GM18868 (cell line): ENCODE results near the gene CEBPZ.
A peak's percentile ranks its signal among the peaks of the same experiment; 100 is the strongest.
"Not testable (repeated sequence)": the region's sequence is repeated elsewhere in the genome, so short reads cannot be mapped to it uniquely, and the experiment has no call there.

Source experiments
- ATAC-seq: cut with Tn5 transposase; IDR thresholded peaks from one replicate; pipeline ENCODE4 v1.9.1; 2021; ENCODE audit warnings: mild to moderate bottlenecking, moderate library complexity; ENCODE audit not compliant: unreplicated experiment

Gene CEBPZ

GRCh38 chr2:37231241-37232130 is at the start of gene CEBPZ, which contains the start of gene NDUFAF7:
Gene CEBPZ, minus strand, starts transcription at chr2:37231596. Its CDS starts 29 bp downstream, at chr2:37231567.
Gene NDUFAF7, plus strand, starts transcription at chr2:37231658. Its CDS starts 48 bp downstream, at chr2:37231706.
- ATAC-seq: peak; percentile 93

- ATAC-seq: no peak
Observed at GRCh38 chr2:37276291-37276690, 44.9 kb upstream of the CEBPZ start.

- ATAC-seq: no peak
Observed at GRCh38 chr2:37274359-37274965, 43.1 kb upstream of the CEBPZ start.

- ATAC-seq: no peak
Observed at GRCh38 chr2:37271376-37272067, 40.1 kb upstream of the CEBPZ start.

- no peak for ATAC-seq
Observed at GRCh38 chr2:37268111-37268510, 36.7 kb upstream of the CEBPZ start.

- ATAC-seq: no peak
Observed at GRCh38 chr2:37267685-37268084, 36.3 kb upstream of the CEBPZ start.

- ATAC-seq: no peak
Observed at GRCh38 chr2:37263839-37264238, 32.4 kb upstream of the CEBPZ start.

GRCh38 chr2:37262522-37262921 is 31.1 kb upstream of the CEBPZ start:
- ATAC-seq: no peak

GRCh38 chr2:37250869-37251740 is 19.7 kb upstream of the CEBPZ start:
- ATAC-seq: no peak

GRCh38 chr2:37246205-37246604 is 14.8 kb upstream of the CEBPZ start:
- no peak for ATAC-seq

GRCh38 chr2:37244755-37245154 is 13.4 kb upstream of the CEBPZ start:
- ATAC-seq: no peak

- ATAC-seq: peak; percentile 96
Observed at GRCh38 chr2:37244017-37244416, 12.6 kb upstream of the CEBPZ start.

- ATAC-seq: no peak
Observed at GRCh38 chr2:37243435-37243834, 12.0 kb upstream of the CEBPZ start.

- ATAC-seq: no peak
Observed at GRCh38 chr2:37232131-37232933, 936 bp upstream of the CEBPZ start.

GRCh38 chr2:37230581-37230980 is 815 bp downstream of the CEBPZ start:
- ATAC-seq: no peak

GRCh38 chr2:37228788-37229187 is 2.6 kb downstream of the CEBPZ start:
- ATAC-seq: no peak

- ATAC-seq: no peak
Observed at GRCh38 chr2:37226863-37227262, 4.5 kb downstream of the CEBPZ start.

- ATAC-seq: not testable (repeated sequence)
Observed at GRCh38 chr2:37225129-37225528, 6.3 kb downstream of the CEBPZ start.

GRCh38 chr2:37224063-37224462 is 7.3 kb downstream of the CEBPZ start:
- no peak for ATAC-seq

- ATAC-seq: no peak
Observed at GRCh38 chr2:37223131-37223530, 8.3 kb downstream of the CEBPZ start.
